Adrenal gland (tissue), 12 donors: ENCODE measurements around the gene PIP4K2C. TPM values are rescaled to one million over a fixed set of nuclear protein-coding genes. Genes with fewer than 3 reads are reported as not detected.
A peak's percentile ranks its signal among the peaks of the same experiment; 100 is the strongest.

Experiments
- DNase-seq, 7 donors: peaks; one replicate each; pipeline ENCODE4 v3.0.0-alpha.2; 2019 to 2020
- H3K27ac ChIP-seq, 5 donors: fragments of 200-600 bp; sonication (generic) in 4 of 5; 1 replicate in 3 of 5; 2 replicates in 2 of 5; pipeline versions ENCODE4 v1.5.1 to v1.8.0; 2016 to 2020; ENCODE audit warnings: mild to moderate bottlenecking in 1 of 5
- H3K27me3 ChIP-seq: fragments of 200-600 bp; 2 replicates; pipeline ENCODE4 v1.8.0; 2021
- H3K36me3 ChIP-seq, 2 donors: fragments of 200-600 bp; replicated peaks in 1 of 2; 1 replicate in 1 of 2; 2 replicates in 1 of 2; pipeline versions ENCODE4 v1.5.1 to v1.8.0; 2018 to 2022
- H3K4me1 ChIP-seq, 2 donors: fragments of 200-600 bp; replicated peaks in 1 of 2; 1 replicate in 1 of 2; 2 replicates in 1 of 2; pipeline versions ENCODE4 v1.5.1 to v1.8.0; 2018 to 2021
- H3K4me3 ChIP-seq, 4 donors: fragments of 200-600 bp; sonication (generic) in 3 of 4; one replicate each; pipeline ENCODE4 v1.5.1; 2016 to 2018
- H3K9me3 ChIP-seq, 3 donors: fragments of 200-600 bp; sonication (generic) in 1 of 3; replicated peaks in 1 of 3; 1 replicate in 2 of 3; 2 replicates in 1 of 3; pipeline versions ENCODE4 v1.5.1 to v1.8.0; 2016 to 2021
- POLR2A ChIP-seq, 2 donors: fragments of 450-650 bp; IDR thresholded peaks; one replicate each; pipeline ENCODE4 v1.6.1; 2017; ENCODE audit warnings: antibody characterized with exemption in 2 of 2, mild to moderate bottlenecking in 2 of 2, moderate library complexity in 1 of 2
- WGBS, 4 donors: extraction: QIAGEN DNeasy Blood & Tissue Kit in 2 of 4; methylation state at CpG; one replicate each; pipeline versions ENCODE4 v1.1.5 to v1.1.7; 2013 to 2017; 5-methylcytosine and 5-hydroxymethylcytosine counted together
- intact Hi-C, 2 donors: fragments of 100-400 bp; cut with DNase I; formaldehyde crosslinking; loops; one replicate each; pipeline versions ENCODE4 v1.14.1 to v1.15.0; 2022 to 2023
- polyA plus RNA-seq, 3 donors: library from polyadenylated mRNA; stranded (reverse); fragments of 200-250 nt in 2 of 3; fragments of 350-450 nt in 1 of 3; fragmentation: Illumina TruSeq in 1 of 3; extraction: RNeasy Lipid Tissue Mini Kit (QIAGEN cat#74804) in 1 of 3; gene quantifications; one replicate each; pipeline ENCODE4 v1.2.3, GENCODE V29; 2013 to 2014
- total RNA-seq, 9 donors: library from RNA; depleted of rRNA in 4 of 9; stranded (reverse); fragments of >200 nt in 4 of 9; fragments of 120-200 nt in 1 of 9; fragmentation: NEBNext Ultra II Directional in 1 of 9; extraction: Animal tissue kit (Norgen Biotek cat#: 25700) in 1 of 9; gene quantifications; one replicate each; pipeline versions ENCODE4 v1.1.0 to v1.2.4, GENCODE V29; 2013 to 2023
- TF ChIP-seq, protein P1 (sequence below), 6 experiments: fragments of 450-650 bp in 4 of 6; fragments of 200-600 bp in 2 of 6; sonication (generic) in 1 of 6; IDR thresholded peaks; 1 replicate in 5 of 6; 2 replicates in 1 of 6; pipeline versions ENCODE4 v1.5.1 to v1.8.0; 2016 to 2021; ENCODE audit warnings: antibody characterized with exemption in 6 of 6, mild to moderate bottlenecking in 2 of 6, moderate library complexity in 1 of 6
- donor health status: healthy with polysubstance abuse.
- donor health status: Bipolar disorder and iron deficiency.
- donor health status: DM: yes; HTN: yes; CAD: no.
- donor health status: DM: no; HTN: no; CAD: no.
- donor health status: DM: no; HTN: no; CAD: no.
- donor health status: DM: yes; HTN: yes; CAD: no.

PIP4K2C gene
- total and polyA plus RNA-seq, 12 donors, result 8.1 to 75.9 (median 28.2) TPM

DNA sequence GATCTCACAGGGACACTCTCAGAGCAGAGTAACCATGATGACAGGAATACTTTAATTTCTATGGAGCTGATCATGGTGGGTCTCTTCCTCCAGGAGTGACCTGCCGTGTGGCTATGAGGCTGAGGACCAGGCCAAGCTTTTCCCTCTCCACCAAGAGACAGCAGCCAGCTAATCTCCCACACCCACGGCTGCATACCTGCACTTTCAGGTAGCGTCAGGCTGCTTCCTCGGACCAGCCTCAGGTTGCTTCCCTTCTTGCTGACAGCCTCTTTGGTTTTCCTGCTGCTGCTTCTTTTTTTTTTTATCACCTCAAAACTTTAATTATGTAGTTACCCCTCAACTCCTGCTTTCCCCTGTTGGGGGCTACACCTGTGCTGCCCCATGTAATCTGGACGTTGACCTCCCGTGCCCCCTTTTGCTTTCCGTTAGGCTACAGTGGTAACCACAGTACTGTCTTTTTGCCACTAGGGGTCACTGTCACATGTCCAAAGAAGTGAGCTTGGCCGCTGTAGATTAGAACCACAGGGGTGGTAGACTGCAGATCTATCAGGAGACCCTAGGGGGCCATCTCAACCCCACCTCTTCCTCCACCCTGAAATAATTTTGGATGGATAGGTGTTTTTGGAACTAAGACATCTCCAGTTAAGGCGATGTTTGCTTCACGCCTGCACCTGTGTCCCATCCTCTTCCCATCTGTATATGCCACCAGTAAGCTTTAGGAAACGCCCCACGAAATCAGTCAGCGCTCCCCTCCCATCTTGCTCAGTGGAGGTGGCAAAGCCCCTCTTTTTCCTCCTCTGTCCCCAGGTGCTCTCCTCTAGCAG, 7.8 kb upstream of the PIP4K2C start:
- WGBS, 4 donors, result 41 to 47% (median 45%) methylated on average over 13 of the region's 13 CpGs
- Histone ChIP-seq H3K27me3 (peaks cover 5% of the 10 kb centered on the region), H3K4me1 (no peaks in the 10 kb centered on the region), H3K9me3 (no peaks in the 10 kb centered on the region), H3K27ac (no peak overlapping the region), H3K36me3 (no peaks in the 10 kb centered on the region), H3K4me3 (no peak overlapping the region)
- intact Hi-C loops, result loop anchor here (2.0 kb wide), 2 partner anchors 38 to 40 kb away; no protein-coding TSS in a partner anchor
- TF ChIP-seq POLR2A (IDR thresholded peaks at IDR 0.05), result no peak
- TF ChIP-seq, protein P1, sequence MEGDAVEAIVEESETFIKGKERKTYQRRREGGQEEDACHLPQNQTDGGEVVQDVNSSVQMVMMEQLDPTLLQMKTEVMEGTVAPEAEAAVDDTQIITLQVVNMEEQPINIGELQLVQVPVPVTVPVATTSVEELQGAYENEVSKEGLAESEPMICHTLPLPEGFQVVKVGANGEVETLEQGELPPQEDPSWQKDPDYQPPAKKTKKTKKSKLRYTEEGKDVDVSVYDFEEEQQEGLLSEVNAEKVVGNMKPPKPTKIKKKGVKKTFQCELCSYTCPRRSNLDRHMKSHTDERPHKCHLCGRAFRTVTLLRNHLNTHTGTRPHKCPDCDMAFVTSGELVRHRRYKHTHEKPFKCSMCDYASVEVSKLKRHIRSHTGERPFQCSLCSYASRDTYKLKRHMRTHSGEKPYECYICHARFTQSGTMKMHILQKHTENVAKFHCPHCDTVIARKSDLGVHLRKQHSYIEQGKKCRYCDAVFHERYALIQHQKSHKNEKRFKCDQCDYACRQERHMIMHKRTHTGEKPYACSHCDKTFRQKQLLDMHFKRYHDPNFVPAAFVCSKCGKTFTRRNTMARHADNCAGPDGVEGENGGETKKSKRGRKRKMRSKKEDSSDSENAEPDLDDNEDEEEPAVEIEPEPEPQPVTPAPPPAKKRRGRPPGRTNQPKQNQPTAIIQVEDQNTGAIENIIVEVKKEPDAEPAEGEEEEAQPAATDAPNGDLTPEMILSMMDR (IDR thresholded peaks at IDR 0.05), result peak; percentile 87 to 96 (median 94)
- peak; percentile 62 to 84 (median 70) for DNase-seq

GRCh38 chr12:57584050-57584449, 6.9 kb upstream of the PIP4K2C start:
- TF ChIP-seq POLR2A (IDR thresholded peaks at IDR 0.05), result no peak
- TF ChIP-seq, protein P1 (IDR thresholded peaks at IDR 0.05), result no peak
- H3K4me1 ChIP-seq, result no peaks in the 10 kb centered on the region
- H3K9me3 ChIP-seq, result no peaks in the 10 kb centered on the region
- no peak overlapping the region for H3K27ac ChIP-seq
- 88 to 100% (median 93%) methylated on average over 2 of the region's 2 CpGs for WGBS, 4 donors
- intact Hi-C loops, result no loop called here
- H3K36me3 ChIP-seq, result no peaks in the 10 kb centered on the region
- no peak for DNase-seq
- H3K4me3 ChIP-seq, result no peak overlapping the region
- H3K27me3 ChIP-seq, result peaks cover 5% of the 10 kb centered on the region

DNA sequence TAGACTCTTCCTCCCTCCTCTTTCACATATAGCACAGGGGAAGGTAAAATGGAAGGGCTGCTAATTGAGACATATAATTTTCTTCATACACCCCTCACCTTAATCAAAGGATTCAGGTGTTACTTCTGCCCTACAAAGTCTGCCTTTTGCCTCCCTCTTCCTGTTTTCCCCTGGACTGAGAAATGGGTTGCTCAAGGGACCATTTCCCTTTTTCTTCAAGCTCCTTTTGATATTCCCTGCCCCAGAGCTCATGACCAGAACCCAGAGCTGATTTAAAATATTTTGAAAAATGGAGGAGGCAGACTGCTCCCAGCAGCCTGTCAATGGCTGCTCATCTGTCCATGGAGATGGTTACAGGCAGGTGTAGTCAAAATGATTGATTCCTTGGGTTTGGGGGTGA, 6.3 kb upstream of the PIP4K2C start:
- Histone ChIP-seq H3K4me3 (no peak overlapping the region), H3K9me3 (no peaks in the 10 kb centered on the region), H3K27ac (no peak overlapping the region), H3K27me3 (peaks cover 5% of the 10 kb centered on the region), H3K36me3 (no peaks in the 10 kb centered on the region), H3K4me1 (no peaks in the 10 kb centered on the region)
- intact Hi-C loops, result no loop called here
- DNase-seq, result no peak
- TF ChIP-seq POLR2A (IDR thresholded peaks at IDR 0.05), result no peak
- TF ChIP-seq, protein P1 (IDR thresholded peaks at IDR 0.05), result no peak

- TF ChIP-seq, protein P1 (IDR thresholded peaks at IDR 0.05), result no peak
- no peak for TF ChIP-seq POLR2A (IDR thresholded peaks at IDR 0.05)
- Histone ChIP-seq H3K36me3 (no peaks in the 10 kb centered on the region), H3K4me1 (no peaks in the 10 kb centered on the region), H3K9me3 (no peaks in the 10 kb centered on the region), H3K4me3 (no peak overlapping the region), H3K27me3 (peaks cover 5% of the 10 kb centered on the region), H3K27ac (no peak overlapping the region)
- 60 to 91% (median 80%) methylated on average over 2 of the region's 2 CpGs for WGBS, 4 donors
- no peak for DNase-seq
- intact Hi-C loops, result no loop called here
Measured at GRCh38 chr12:57585156-57585555, 5.8 kb upstream of the PIP4K2C start.
